Hepatocyte (in vitro differentiated cells): Measurements from ENCODE around the gene PRSS38. TPM values are rescaled to one million over a fixed set of nuclear protein-coding genes. Genes with fewer than 3 reads are reported as not detected.

Source experiments
- DNase-seq: peaks from one replicate; pipeline ENCODE4 v3.0.0-alpha.2; 2016; ENCODE audit warnings: low spot score
- H2AFZ ChIP-seq: fragments of 200-600 bp; sonication (generic); 2 replicates; pipeline ENCODE4 v1.6.0; 2016; ENCODE audit warnings: antibody characterized with exemption, mild to moderate bottlenecking
- H3K27ac ChIP-seq: fragments of 200-600 bp; sonication (generic); 2 replicates; pipeline ENCODE4 v1.5.1; 2016; ENCODE audit warnings: mild to moderate bottlenecking
- H3K27me3 ChIP-seq: fragments of 200-600 bp; sonication (generic); 2 replicates; pipeline ENCODE4 v1.6.1; 2016
- H3K36me3 ChIP-seq: fragments of 200-600 bp; sonication (generic); replicated peaks from 2 replicates; pipeline ENCODE4 v1.5.1; 2016; ENCODE audit warnings: low read depth; ENCODE audit not compliant: insufficient read depth
- H3K4me1 ChIP-seq: fragments of 200-600 bp; sonication (generic); 2 replicates; pipeline ENCODE4 v1.5.1; 2016; ENCODE audit warnings: mild to moderate bottlenecking, moderate library complexity; ENCODE audit not compliant: insufficient read depth
- H3K4me2 ChIP-seq: fragments of 200-600 bp; sonication (generic); 2 replicates; pipeline ENCODE4 v1.6.0; 2016
- H3K4me3 ChIP-seq: fragments of 200-600 bp; sonication (generic); 2 replicates; pipeline ENCODE4 v1.5.1; 2016; ENCODE audit warnings: mild to moderate bottlenecking
- H3K79me2 ChIP-seq: fragments of 200-600 bp; sonication (generic); 2 replicates; pipeline ENCODE4 v1.6.0; 2017; ENCODE audit warnings: mild to moderate bottlenecking
- H3K9me2 ChIP-seq: fragments of 200-600 bp; sonication (generic); replicated peaks from 2 replicates; pipeline ENCODE4 v1.6.0; 2017; ENCODE audit warnings: mild to moderate bottlenecking; ENCODE audit not compliant: insufficient read depth
- H3K9me3 ChIP-seq: fragments of 200-600 bp; sonication (generic); 2 replicates; pipeline ENCODE4 v1.5.1; 2016; ENCODE audit warnings: low read depth, mild to moderate bottlenecking
- H4K20me1 ChIP-seq: fragments of 200-600 bp; sonication (generic); 2 replicates; pipeline ENCODE4 v1.6.0; 2016; ENCODE audit warnings: mild to moderate bottlenecking; ENCODE audit not compliant: insufficient read depth, poor library complexity, severe bottlenecking
- CTCF ChIP-seq: fragments of 200-600 bp; sonication (generic); IDR thresholded peaks from 2 replicates; pipeline ENCODE4 v1.5.1; 2016; ENCODE audit warnings: antibody characterized with exemption, mild to moderate bottlenecking; ENCODE audit not compliant: poor library complexity
- EZH2 ChIP-seq: fragments of 200-600 bp; sonication (generic); IDR thresholded peaks from 2 replicates; pipeline ENCODE4 v1.6.1; 2016; ENCODE audit warnings: antibody characterized with exemption, mild to moderate bottlenecking, borderline replicate concordance
- EZH2phosphoT487 ChIP-seq: fragments of 200-600 bp; sonication (generic); IDR thresholded peaks from one replicate; pipeline ENCODE4 v1.6.1; 2018; ENCODE audit warnings: antibody characterized with exemption, mild to moderate bottlenecking, low read depth, moderate library complexity; ENCODE audit not compliant: unreplicated experiment, severe bottlenecking
- WGBS: methylation state at CpG from one replicate; pipeline ENCODE4 v1.1.6; 2016; ENCODE audit warnings: low lambda C conversion rate; ENCODE audit errors: missing lambda C conversion rate; 5-methylcytosine and 5-hydroxymethylcytosine counted together
- polyA plus RNA-seq: library from polyadenylated mRNA; unstranded; fragments of >200 nt; fragmentation: Nextera tagmentation; extraction: Ambion mirVana; gene quantifications from 2 replicates; pipeline ENCODE4 v1.2.1, GENCODE V29; 2016
- total RNA-seq: library from RNA; depleted of rRNA; stranded (reverse); fragments of >200 nt; gene quantifications from 2 replicates; pipeline ENCODE4 v1.2.3, GENCODE V29; 2014

PRSS38 gene
- total and polyA plus RNA-seq, 2 experiments from 2014 or later, result not detected

GRCh38 chr1:227790868-227791267 lies 24.6 kb upstream of the PRSS38 start:
- no peak overlapping the region for H3K4me2 ChIP-seq
- TF ChIP-seq EZH2 (no peak), EZH2phosphoT487 (no peak), CTCF (no peak)
- DNase-seq, result no peak
- H3K79me2 ChIP-seq, result no peaks in the 10 kb centered on the region
- H3K27me3 ChIP-seq, result peaks cover 4% of the 10 kb centered on the region
- H3K9me2 ChIP-seq, result no peaks in the 10 kb centered on the region
- no peaks in the 10 kb centered on the region for H4K20me1 ChIP-seq
- peaks cover 30% of the 10 kb centered on the region for H3K4me1 ChIP-seq
- no peak overlapping the region for H3K4me3 ChIP-seq
- H3K27ac ChIP-seq, result no peak overlapping the region
- H3K9me3 ChIP-seq, result no peaks in the 10 kb centered on the region
- WGBS, result 82% methylated on average over 4 of the region's 4 CpGs
- H3K36me3 ChIP-seq, result no peaks in the 10 kb centered on the region
- no peak overlapping the region for H2AFZ ChIP-seq

GRCh38 chr1:227791425-227792143 lies 23.9 kb upstream of the PRSS38 start:
- no peak for TF ChIP-seq EZH2
- TF ChIP-seq EZH2phosphoT487, result no peak
- TF ChIP-seq CTCF, result no peak
- H3K27ac ChIP-seq, result no peak overlapping the region
- no peaks in the 10 kb centered on the region for H3K79me2 ChIP-seq
- WGBS, result 92% methylated on average over 6 of the region's 6 CpGs
- H3K4me1 ChIP-seq, result peaks cover 30% of the 10 kb centered on the region
- H3K36me3 ChIP-seq, result no peaks in the 10 kb centered on the region
- no peak overlapping the region for H3K4me3 ChIP-seq
- no peaks in the 10 kb centered on the region for H3K9me3 ChIP-seq
- H3K4me2 ChIP-seq, result no peak overlapping the region
- no peaks in the 10 kb centered on the region for H4K20me1 ChIP-seq
- no peaks in the 10 kb centered on the region for H3K27me3 ChIP-seq
- no peaks in the 10 kb centered on the region for H3K9me2 ChIP-seq
- DNase-seq, result no peak
- H2AFZ ChIP-seq, result no peak overlapping the region

- Histone ChIP-seq H3K9me2 (no peaks in the 10 kb centered on the region), H3K4me3 (no peak overlapping the region), H3K27ac (no peak overlapping the region), H3K36me3 (no peaks in the 10 kb centered on the region), H4K20me1 (no peaks in the 10 kb centered on the region), H3K9me3 (no peaks in the 10 kb centered on the region), H3K4me2 (no peak overlapping the region), H3K27me3 (no peaks in the 10 kb centered on the region), H3K79me2 (no peaks in the 10 kb centered on the region), H2AFZ (no peak overlapping the region), H3K4me1 (peaks cover 25% of the 10 kb centered on the region)
- 84% methylated on average over 19 of the region's 19 CpGs for WGBS
- no peak for DNase-seq
- TF ChIP-seq EZH2phosphoT487, result no peak
- TF ChIP-seq EZH2, result no peak
- TF ChIP-seq CTCF, result no peak
Observed at GRCh38 chr1:227792216-227793078, 23.0 kb upstream of the PRSS38 start.
